Adrenal gland (tissue), 12 donors: ENCODE data around the gene TMEM26. TPM values are rescaled to one million over a fixed set of nuclear protein-coding genes. Genes with fewer than 3 reads are reported as not detected.

Experiments used
- DNase-seq, 7 donors: peaks; one replicate each; pipeline ENCODE4 v3.0.0-alpha.2; 2019 to 2020
- H3K27ac ChIP-seq, 5 donors: fragments of 200-600 bp; sonication (generic) in 4 of 5; 1 replicate in 3 of 5; 2 replicates in 2 of 5; pipeline versions ENCODE4 v1.5.1 to v1.8.0; 2016 to 2020; ENCODE audit warnings: mild to moderate bottlenecking in 1 of 5
- H3K27me3 ChIP-seq: fragments of 200-600 bp; 2 replicates; pipeline ENCODE4 v1.8.0; 2021
- H3K36me3 ChIP-seq, 2 donors: fragments of 200-600 bp; replicated peaks in 1 of 2; 1 replicate in 1 of 2; 2 replicates in 1 of 2; pipeline versions ENCODE4 v1.5.1 to v1.8.0; 2018 to 2022
- H3K4me1 ChIP-seq, 2 donors: fragments of 200-600 bp; replicated peaks in 1 of 2; 1 replicate in 1 of 2; 2 replicates in 1 of 2; pipeline versions ENCODE4 v1.5.1 to v1.8.0; 2018 to 2021
- H3K4me3 ChIP-seq, 4 donors: fragments of 200-600 bp; sonication (generic) in 3 of 4; one replicate each; pipeline ENCODE4 v1.5.1; 2016 to 2018
- H3K9me3 ChIP-seq, 3 donors: fragments of 200-600 bp; sonication (generic) in 1 of 3; replicated peaks in 1 of 3; 1 replicate in 2 of 3; 2 replicates in 1 of 3; pipeline versions ENCODE4 v1.5.1 to v1.8.0; 2016 to 2021
- CTCF ChIP-seq, 6 experiments: fragments of 450-650 bp in 4 of 6; fragments of 200-600 bp in 2 of 6; sonication (generic) in 1 of 6; IDR thresholded peaks; 1 replicate in 5 of 6; 2 replicates in 1 of 6; pipeline versions ENCODE4 v1.5.1 to v1.8.0; 2016 to 2021; ENCODE audit warnings: antibody characterized with exemption in 6 of 6, mild to moderate bottlenecking in 2 of 6, moderate library complexity in 1 of 6
- POLR2A ChIP-seq, 2 donors: fragments of 450-650 bp; IDR thresholded peaks; one replicate each; pipeline ENCODE4 v1.6.1; 2017; ENCODE audit warnings: antibody characterized with exemption in 2 of 2, mild to moderate bottlenecking in 2 of 2, moderate library complexity in 1 of 2
- WGBS, 4 donors: extraction: QIAGEN DNeasy Blood & Tissue Kit in 2 of 4; methylation state at CpG; one replicate each; pipeline versions ENCODE4 v1.1.5 to v1.1.7; 2013 to 2017; 5-methylcytosine and 5-hydroxymethylcytosine counted together
- intact Hi-C, 2 donors: fragments of 100-400 bp; cut with DNase I; formaldehyde crosslinking; loops; one replicate each; pipeline versions ENCODE4 v1.14.1 to v1.15.0; 2022 to 2023
- polyA plus RNA-seq, 3 donors: library from polyadenylated mRNA; stranded (reverse); fragments of 200-250 nt in 2 of 3; fragments of 350-450 nt in 1 of 3; fragmentation: Illumina TruSeq in 1 of 3; extraction: RNeasy Lipid Tissue Mini Kit (QIAGEN cat#74804) in 1 of 3; gene quantifications; one replicate each; pipeline ENCODE4 v1.2.3, GENCODE V29; 2013 to 2014
- total RNA-seq, 9 donors: library from RNA; depleted of rRNA in 4 of 9; stranded (reverse); fragments of >200 nt in 4 of 9; fragments of 120-200 nt in 1 of 9; fragmentation: NEBNext Ultra II Directional in 1 of 9; extraction: Animal tissue kit (Norgen Biotek cat#: 25700) in 1 of 9; gene quantifications; one replicate each; pipeline versions ENCODE4 v1.1.0 to v1.2.4, GENCODE V29; 2013 to 2023
- donor health status: healthy with polysubstance abuse.
- donor health status: Bipolar disorder and iron deficiency.
- donor health status: DM: yes; HTN: yes; CAD: no.
- donor health status: DM: no; HTN: no; CAD: no.
- donor health status: DM: no; HTN: no; CAD: no.
- donor health status: DM: yes; HTN: yes; CAD: no.

TMEM26 gene
- total and polyA plus RNA-seq, 12 donors, result 0.36 to 51.7 (median 1.9) TPM

- no peak for DNase-seq
- Histone ChIP-seq H3K4me3 (no peak overlapping the region), H3K27ac (no peak overlapping the region), H3K27me3 (no peaks in the 10 kb centered on the region), H3K4me1 (peaks cover 0 to 9% of the 10 kb centered on the region in 2 donors), H3K9me3 (no peaks in the 10 kb centered on the region), H3K36me3 (no peaks in the 10 kb centered on the region)
- TF ChIP-seq CTCF (IDR thresholded peaks at IDR 0.05) (peak in 2 of 6 experiments; percentile 13 to 29), POLR2A (IDR thresholded peaks at IDR 0.05) (no peak)
- intact Hi-C loops, result no loop called here
These were observed 12.0 kb upstream of the TMEM26 start for GRCh38 chr10:61465171-61465496.

- H3K4me1 ChIP-seq, result peaks cover 0 to 9% of the 10 kb centered on the region in 2 donors
- H3K4me3 ChIP-seq, result no peak overlapping the region
- no peaks in the 10 kb centered on the region for H3K36me3 ChIP-seq
- whole genome bisulfite sequencing, 4 donors, result 53 to 74% (median 68%) methylated on average over 4 to 6 of the region's 6 CpGs
- H3K27me3 ChIP-seq, result no peaks in the 10 kb centered on the region
- no peak overlapping the region for H3K27ac ChIP-seq
- no peak for DNase-seq
- intact Hi-C loops, result no loop called here
- no peak for TF ChIP-seq CTCF (IDR thresholded peaks at IDR 0.05)
- no peak for TF ChIP-seq POLR2A (IDR thresholded peaks at IDR 0.05)
- H3K9me3 ChIP-seq, result no peaks in the 10 kb centered on the region
These were observed 11.4 kb upstream of the TMEM26 start for GRCh38 chr10:61464461-61465170.

- H3K27ac ChIP-seq, result no peak overlapping the region
- H3K4me1 ChIP-seq, result peaks cover 0 to 9% of the 10 kb centered on the region in 2 donors
- no peaks in the 10 kb centered on the region for H3K27me3 ChIP-seq
- intact Hi-C loops, result no loop called here
- no peaks in the 10 kb centered on the region for H3K36me3 ChIP-seq
- no peaks in the 10 kb centered on the region for H3K9me3 ChIP-seq
- DNase-seq, result no peak
- no peak overlapping the region for H3K4me3 ChIP-seq
- no peak for TF ChIP-seq CTCF (IDR thresholded peaks at IDR 0.05)
- TF ChIP-seq POLR2A (IDR thresholded peaks at IDR 0.05), result no peak
- 48 to 55% (median 50%) methylated on average over 5 of the region's 5 CpGs for WGBS, 4 donors
These were observed 10.1 kb upstream of the TMEM26 start for GRCh38 chr10:61463035-61463909.

GRCh38 chr10:61460835-61461234 is 7.7 kb upstream of the TMEM26 start:
- Histone ChIP-seq H3K27ac (no peak overlapping the region), H3K36me3 (no peaks in the 10 kb centered on the region), H3K9me3 (no peaks in the 10 kb centered on the region), H3K27me3 (no peaks in the 10 kb centered on the region), H3K4me1 (peaks cover 6 to 18% of the 10 kb centered on the region in 2 donors), H3K4me3 (no peak overlapping the region)
- DNase-seq, result no peak
- intact Hi-C loops, result no loop called here
- TF ChIP-seq POLR2A (IDR thresholded peaks at IDR 0.05) (no peak), CTCF (IDR thresholded peaks at IDR 0.05) (no peak)
